IPS DF 4.7 (cell line): Measurements from ENCODE around the gene LGALS7B.
"Not testable (repeated sequence)": the region's sequence is repeated elsewhere in the genome, so short reads cannot be mapped to it uniquely, and the experiment has no call there.

ENCODE experiments used
- DNase-seq: peaks from one replicate; pipeline ENCODE4 v3.0.0-alpha.2; 2013; ENCODE audit warnings: low spot score; ENCODE audit errors: extremely low read depth

The LGALS7B gene

DNA sequence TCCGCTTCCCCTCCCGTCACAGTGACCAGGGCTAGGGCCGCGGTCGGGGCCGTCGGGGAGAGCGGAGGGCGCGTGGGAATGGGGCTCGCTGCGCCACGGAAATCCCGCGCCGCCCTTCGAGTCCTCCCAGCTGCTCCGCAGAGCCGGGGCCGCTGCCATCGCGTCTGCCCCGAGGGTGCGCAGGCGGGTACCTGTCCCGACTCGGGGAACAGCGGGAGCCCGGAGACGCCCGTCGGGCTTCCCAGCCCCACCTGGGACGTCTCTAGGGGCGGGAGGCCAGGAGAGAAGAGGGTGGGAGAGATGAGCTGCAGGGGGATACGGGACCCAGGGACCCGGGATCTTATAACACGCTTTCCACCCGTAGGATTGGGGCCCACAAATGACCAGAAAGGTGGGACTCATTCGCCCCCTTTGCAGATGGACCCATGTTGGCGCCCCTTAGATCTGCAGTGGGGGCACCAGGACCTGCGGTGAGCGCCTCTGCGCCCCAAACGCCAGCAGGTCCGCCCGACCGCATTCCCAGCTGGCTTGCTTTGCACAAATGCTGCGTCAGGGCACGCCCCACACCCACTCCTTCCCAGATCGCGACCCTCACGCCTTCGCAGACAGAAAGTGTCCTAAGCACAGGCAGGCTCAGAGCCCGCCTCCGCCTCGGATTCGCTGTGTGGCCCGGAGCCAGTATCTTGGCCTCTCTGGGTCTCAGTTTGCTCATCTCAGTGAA, 18.6 kb upstream of the LGALS7B start:
- DNase-seq: not testable (repeated sequence)

DNA sequence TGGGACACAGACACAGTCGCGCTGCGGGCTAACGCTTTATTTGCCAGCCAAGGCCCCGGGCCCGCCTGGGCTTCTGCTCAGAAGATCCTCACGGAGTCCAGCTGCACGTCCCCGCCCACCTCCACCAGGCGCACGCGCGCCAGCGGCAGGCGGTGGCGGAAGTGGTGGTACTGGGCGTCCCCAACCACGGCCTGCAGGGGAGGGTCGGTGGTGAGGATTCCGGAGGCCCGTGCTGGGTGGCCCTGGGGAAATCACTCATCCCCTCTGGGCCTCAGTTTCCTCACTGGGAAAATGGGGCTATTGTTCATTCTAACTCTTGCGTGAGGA, 18.1 kb upstream of the LGALS7B start:
- DNase-seq: not testable (repeated sequence)

DNA sequence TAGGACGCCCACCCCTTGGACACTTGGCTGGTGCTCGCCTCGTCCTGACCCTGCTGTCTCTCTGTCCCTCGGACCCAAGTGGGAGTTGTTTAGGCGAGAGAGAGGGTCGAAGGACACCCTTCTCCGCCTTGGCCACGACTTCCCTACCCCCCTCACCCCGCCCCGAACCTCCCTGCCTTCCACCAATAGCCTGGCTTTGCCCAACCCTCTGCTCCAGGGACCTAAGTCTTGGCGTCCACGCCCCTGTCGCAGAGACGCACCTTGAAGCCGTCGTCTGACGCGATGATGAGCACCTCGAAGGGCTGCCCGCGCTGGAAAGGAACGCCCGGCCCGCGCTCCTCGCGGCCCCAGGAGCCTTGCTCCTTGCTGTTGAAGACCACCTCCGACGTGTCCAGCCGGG, 17.4 kb upstream of the LGALS7B start:
- not testable (repeated sequence) for DNase-seq

DNA sequence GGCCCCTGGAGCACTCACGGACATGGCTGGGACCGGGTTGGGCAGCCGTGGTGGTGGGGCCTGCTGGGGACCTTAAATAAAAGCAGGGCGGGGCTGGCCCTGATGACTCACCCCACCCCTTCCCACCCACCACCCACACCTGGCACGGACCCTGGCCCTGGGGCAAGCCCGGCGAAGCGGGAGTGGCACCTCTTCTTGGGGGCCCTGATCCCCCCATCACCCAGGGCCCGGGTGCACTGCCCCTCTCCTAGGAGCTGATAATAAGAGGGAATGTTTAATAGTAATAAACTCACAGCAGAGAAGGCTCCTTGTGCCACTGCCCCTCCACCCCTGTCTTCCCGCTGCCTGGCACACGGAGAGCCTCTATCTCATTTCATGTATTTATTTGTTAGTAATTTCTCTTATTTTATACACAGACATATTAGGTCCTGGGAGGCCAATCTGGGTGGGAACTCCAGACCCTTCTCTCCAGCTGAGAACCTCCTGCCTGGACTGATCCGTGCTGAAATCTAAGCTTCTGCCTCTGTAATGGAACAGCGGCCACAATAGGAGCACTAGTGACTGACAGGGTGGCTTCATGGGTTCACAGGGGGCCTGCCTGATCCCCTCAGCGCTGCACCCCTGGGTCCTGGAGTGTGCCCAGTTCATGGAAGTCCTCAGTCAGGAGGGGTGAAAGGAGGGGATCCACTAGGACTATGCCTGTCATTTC, 15.4 kb upstream of the LGALS7B start, which contains the start of gene LGALS7:
TSS of gene LGALS7 (minus strand) at position 49 of the 709 bp plus-strand sequence. CDS start at position 24, 25 bp downstream.
- no peak for DNase-seq

DNA sequence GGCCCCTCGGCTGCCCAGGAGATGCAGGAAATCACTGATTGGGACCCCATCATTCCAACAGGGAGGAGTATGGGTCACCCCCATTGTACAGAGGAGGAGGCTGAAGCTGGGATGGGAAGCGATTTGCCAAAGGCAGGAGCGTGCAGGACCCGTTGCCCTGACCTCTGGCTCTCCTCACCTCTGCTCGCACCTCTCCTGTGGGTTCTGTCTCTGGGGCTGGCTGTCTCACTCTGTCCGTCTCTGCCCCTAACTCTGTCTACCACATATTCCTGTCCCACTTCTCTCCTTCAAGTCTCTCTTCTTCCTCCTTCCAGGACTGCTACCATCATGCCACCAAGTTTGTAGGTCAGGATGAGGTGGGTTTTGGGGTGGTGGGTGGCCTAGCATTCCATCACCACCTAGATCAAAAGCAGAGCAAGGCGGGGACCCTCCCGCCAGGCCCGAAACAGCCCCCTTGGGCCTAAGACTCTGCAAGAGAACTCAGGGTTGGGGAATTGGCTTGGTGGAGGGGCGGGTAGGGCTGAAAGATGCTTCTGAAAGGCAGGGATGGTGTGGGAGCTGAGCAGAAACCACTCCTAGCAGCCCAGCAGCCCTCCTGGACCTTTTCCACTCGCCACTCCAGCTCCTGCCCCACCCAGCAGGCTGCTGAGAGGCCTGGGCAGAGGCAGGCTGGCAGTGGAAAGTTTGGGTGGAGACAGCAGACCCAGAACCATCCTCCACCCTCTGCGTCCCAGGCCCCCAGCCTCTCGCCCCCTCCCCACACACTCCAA, 14.6 kb upstream of the LGALS7B start:
- no peak for DNase-seq

DNA sequence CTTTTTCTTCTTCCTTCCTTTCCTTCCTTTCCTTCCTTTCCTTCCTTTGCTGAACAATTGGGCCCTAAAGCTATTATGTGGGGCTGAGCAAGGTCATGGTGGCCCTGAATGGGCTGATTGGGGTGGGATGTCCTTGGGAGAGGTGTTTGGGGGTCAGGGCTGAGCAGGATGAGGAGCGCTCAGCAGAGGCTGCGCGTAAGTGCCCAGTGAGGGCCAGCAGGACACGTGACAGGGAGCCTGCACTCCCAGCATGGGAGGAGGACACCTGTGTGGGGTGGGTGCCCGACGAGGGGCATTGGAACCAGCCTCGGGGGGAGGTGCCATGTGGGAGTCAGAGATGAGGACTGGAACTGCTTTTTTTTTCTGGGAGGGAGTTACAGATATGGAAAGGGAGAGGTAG, 10.3 kb upstream of the LGALS7B start:
- no peak for DNase-seq

DNA sequence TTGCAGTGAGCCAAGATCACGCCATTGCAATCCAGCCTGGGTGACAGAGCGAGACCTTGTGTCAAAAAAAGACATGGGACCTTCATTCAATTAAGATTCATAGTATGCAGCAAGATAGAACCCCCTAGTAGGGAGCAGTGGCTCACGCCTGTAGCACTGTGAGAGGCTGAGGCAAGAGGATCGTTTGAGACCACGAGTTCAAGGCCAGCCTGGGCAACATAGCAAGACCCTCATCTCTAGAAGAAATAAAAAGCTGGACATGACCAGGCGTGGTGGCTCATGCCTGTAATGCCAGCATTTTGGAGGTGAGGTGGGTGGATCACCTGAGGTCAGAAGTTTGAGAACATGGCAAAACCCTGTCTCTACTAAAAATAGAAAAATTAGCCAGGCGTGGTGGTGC, 8.6 kb upstream of the LGALS7B start:
- DNase-seq: no peak

DNA sequence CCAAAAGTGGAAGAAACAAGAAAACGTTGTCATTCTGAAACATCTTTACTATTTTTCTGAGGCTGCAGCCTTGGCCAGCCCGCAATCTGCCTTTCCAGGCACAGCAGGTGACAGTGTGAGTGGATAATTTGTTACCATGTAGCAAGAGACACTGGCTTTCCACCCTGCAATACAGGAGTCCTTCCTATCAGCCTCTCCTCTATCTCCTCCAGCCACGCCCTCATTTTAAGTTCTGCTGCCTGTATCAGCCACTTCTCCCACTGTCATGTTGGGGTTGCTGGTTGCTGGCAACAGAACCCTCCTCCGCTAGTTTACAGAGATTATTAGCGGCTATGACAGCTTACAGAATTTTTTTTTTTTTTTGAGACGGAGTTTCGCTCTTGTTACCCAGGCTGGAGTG, 7.9 kb upstream of the LGALS7B start:
- no peak for DNase-seq

DNA sequence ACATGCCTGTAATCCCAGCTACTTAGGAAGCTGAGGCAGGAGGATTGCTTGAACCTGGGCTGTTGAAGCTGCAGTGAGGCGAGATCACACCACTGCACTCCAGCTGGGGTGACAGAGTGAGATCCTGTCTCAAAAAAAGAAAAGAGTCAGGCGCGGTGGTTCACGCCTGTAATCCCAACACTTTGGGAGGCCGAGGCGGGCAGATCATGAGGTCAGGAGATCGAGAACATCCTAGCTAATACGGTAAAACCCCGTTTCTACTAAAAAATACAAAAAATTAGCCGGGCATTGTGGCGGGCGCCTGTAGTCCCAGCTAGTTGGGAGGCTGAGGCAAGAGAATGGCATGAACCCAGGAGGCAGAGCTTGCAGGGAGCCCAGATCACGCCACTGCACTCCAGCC, 6.8 kb upstream of the LGALS7B start:
- DNase-seq: not testable (repeated sequence)

DNA sequence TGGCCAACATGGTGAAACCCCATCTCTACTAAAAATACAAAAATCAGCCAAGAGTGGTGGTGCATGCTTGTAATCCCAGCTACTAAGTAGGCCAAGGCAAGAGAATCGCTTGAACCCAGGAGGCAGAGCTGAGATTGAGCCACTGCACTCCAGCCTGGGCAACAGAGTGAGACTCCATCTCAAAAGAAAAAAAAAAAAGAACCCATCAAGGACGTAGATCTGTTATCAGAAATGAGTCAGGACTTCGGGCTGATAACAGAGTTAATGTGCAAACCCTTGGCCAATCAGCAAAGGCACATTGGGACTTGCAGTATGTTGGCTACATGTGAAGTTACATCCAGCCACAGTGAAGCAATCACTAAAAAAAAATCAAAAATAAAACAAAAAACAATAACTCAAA, 4.8 kb upstream of the LGALS7B start:
- no peak for DNase-seq

DNA sequence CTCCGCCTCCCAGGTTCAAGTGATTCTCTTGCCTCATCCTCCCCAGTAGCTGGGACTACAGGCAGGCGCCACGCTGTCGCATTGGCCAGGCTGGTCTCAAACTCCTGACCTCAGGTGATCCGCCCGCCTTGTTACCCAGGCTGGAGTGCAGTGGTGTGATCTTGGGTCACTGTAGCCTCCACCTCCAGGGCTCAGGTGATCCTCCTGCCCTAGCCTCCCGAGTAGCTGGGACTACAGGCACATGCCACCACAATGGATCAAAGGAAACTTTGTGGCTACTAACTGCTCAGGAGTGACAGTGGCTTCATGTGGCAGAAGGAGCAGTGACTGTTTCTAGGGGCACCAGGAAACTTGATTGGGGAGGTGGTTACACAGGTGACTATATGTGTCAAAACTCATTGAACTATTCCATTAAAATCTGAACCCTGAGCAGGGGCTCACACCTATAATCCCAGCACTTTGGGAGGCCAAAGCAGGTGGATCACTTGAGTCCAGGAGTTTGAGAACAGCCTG, 3.8 kb upstream of the LGALS7B start:
- DNase-seq: no peak

DNA sequence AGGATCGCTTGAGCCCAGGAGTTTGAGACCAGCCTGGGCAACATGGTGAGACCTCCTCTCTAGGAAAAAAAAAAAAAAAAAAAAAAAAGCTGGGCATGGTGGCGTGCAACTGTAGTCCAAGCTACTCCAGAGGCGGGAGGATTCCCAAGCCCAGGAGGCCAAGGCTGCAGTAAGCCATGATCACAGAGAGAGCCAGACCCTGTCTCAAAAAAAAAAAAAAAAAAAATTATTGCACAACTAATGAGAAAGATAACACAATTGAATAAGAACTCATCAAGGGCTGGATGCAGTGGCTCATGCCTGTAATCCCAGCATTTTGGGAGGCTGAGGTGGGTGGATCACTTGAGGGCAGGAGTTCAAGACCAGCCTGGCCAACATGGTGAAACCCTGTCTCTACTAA, 2.9 kb upstream of the LGALS7B start:
- DNase-seq: not testable (repeated sequence)

DNA sequence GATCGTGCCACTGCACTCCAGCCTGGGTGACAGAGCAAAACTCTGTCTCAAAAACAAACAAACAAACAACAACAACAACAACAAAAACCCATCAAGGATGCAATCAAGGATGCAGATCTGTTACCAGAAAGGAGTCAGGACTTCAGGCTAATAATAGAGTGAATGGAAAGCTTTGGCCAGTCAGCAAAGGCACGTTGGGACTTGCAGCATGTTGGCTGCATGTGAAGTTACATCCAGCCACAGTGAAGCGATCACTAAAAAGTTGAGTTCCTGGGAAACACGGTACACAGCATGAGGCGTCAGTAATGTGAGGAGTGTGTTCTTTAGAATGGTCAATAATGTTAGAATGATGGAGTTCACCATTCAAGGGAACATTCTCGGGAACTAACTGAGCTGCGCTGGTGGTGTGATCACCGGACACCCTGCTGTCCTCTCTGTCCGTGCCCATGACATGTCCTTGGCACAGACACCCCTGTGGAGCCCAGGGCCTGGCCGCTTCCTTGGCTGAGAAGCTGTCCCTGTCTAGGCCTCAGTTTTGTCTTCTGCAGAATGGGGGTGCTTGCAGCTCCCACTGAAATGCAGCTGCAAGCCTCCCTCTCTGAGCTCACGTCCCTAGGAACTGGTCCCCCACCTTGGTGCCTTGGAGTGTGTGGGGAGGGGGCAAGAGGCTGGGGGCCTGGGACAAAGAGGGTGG, 2.3 kb upstream of the LGALS7B start:
- DNase-seq: no peak

DNA sequence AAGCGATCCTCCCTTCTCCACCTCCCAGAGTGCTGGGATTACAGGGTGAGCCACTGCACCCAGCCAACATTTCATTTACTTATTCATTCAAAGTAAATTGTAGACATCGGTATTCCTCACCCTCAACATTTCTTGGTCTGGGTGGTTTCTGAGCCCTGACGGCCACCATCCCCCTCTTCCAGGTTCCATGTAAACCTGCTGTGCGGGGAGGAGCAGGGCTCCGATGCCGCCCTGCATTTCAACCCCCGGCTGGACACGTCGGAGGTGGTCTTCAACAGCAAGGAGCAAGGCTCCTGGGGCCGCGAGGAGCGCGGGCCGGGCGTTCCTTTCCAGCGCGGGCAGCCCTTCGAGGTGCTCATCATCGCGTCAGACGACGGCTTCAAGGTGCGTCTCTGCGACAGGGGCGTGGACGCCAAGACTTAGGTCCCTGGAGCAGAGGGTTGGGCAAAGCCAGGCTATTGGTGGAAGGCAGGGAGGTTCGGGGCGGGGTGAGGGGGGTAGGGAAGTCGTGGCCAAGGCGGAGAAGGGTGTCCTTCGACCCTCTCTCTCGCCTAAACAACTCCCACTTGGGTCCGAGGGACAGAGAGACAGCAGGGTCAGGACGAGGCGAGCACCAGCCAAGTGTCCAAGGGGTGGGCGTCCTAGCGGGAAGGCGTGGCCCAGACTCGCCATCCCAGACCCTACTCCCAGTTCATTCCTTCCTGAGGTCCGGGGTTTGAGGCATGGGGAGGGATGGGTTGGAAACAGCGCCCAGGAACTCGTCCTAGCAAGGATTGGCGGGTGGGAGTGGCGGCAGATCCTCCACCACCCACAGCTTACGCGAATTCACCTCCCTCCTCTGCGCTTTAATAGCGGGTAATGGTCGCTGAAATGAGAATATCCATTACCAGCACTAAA, 1.8 kb downstream of the LGALS7B start:
- not testable (repeated sequence) for DNase-seq

DNA sequence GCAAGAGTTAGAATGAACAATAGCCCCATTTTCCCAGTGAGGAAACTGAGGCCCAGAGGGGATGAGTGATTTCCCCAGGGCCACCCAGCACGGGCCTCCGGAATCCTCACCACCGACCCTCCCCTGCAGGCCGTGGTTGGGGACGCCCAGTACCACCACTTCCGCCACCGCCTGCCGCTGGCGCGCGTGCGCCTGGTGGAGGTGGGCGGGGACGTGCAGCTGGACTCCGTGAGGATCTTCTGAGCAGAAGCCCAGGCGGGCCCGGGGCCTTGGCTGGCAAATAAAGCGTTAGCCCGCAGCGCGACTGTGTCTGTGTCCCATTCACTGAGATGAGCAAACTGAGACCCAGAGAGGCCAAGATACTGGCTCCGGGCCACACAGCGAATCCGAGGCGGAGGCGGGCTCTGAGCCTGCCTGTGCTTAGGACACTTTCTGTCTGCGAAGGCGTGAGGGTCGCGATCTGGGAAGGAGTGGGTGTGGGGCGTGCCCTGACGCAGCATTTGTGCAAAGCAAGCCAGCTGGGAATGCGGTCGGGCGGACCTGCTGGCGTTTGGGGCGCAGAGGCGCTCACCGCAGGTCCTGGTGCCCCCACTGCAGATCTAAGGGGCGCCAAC, 2.6 kb downstream of the LGALS7B start:
- DNase-seq: not testable (repeated sequence)

DNA sequence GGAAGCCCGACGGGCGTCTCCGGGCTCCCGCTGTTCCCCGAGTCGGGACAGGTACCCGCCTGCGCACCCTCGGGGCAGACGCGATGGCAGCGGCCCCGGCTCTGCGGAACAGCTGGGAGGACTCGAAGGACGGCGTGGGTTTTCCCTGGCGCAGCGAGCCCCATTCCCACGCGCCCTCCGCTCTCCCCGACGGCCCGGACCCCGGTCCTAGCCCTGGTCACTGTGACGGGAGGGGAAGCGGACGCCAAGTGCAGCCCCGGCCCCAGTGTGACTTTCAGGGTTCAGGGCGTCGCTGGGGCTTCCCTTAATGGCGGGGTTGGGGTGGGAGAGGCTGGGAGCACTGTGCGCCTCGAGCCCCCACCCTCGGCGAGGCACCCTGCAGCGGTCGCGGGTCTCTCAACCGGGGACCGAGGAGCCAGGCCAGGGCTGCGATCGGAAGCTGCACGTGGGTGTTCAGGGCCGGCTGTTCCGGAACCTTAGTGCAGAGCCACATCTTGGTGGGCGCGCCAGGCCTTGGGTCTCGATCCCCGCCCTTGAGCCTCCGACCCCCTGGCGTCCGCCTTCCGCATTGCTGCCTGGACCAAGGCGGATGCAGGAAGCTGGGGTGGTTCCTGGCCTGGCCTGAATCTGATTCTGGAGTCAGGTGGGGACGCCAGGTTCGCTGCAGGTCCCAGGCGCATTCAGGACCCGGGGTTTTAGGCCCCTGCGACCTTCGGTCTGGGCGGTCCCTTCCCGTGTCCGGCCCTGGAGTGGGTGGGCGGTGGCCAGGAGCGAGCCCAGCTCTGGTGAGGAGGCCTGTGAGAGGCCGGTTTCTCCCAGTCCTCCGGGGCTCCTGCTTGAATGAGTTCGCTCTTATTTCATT, 3.5 kb downstream of the LGALS7B start:
- no peak for DNase-seq

DNA sequence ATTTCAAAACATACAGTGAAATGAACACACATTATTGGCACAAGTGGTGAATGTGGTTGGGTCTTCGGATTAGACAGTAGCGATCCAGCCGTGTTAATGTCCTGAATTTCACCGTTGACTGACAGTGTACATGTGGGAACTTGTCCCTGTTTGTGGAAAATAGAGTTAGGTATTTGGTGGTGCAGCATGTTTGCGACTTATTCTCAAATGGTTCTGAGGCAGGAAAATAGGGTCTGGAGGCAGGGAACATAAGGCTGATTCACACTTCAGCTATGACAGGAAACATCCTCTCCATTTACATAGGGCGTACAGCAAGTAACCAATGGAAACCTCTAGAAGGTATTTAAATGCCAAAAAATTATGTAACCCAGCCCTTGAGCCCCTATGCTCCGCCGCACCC, 4.2 kb downstream of the LGALS7B start:
- no peak for DNase-seq

DNA sequence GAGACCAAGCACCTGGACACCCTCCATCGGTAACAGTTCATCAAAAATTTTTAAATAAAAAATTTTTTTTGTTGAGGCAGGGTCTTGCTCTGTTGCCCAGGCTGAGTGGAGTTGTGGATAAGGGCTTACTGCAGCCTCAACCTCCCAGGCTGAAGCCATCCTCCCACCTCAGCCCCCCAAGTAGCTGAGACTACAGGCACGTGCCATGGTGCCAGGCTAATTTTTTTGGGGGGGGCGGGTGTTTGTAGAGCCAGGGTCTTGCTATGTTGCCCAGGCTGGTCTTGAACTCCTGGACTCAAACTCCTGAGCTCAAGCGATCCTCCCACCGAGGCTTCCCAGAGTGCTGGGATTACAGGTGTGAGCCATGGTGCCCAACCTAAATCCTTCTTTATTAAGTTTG, 4.7 kb downstream of the LGALS7B start:
- DNase-seq: no peak

DNA sequence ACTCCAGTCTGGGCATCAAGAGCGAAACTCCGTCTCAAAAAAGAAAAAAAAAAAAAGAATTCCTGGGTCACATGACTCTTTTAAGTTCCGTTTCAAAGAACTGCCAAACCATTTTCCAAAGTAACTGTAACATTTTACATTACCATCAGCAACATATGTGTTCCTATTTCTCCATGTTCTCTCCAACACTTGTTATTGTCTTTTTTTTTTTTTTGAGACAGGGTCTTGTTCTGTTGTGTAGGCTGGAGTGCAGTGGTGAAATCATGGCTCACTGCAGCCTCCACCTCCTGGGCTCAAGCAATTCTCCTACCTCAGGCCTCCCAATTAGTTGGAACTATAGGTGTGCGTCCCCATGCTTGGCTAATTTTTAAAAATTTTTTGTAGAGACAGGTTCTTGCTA, 6.5 kb downstream of the LGALS7B start:
- no peak for DNase-seq
